T-cell (primary cell): Measurements from ENCODE around the gene DBNDD2. TPM values are rescaled to one million over a fixed set of nuclear protein-coding genes. Genes with fewer than 3 reads are reported as not detected.

Experiments used
- ATAC-seq, 4 experiments: fragments of 200-7000 bp in 3 of 4; fragments of 150-1000 bp in 1 of 4; cut with Tn5 transposase; replicated peaks in 1 of 4; 1 replicate in 3 of 4; 2 replicates in 1 of 4; pipeline ENCODE4 v1.10.0; 2021; ENCODE audit warnings: moderate library complexity in 3 of 4, mild to moderate bottlenecking in 2 of 4, moderate number of reproducible peaks in 1 of 4
- CTCF ChIA-PET, 2 donors: fragments of 300-600 bp; sonication (Branson Sonifier 250); formaldehyde crosslinking; loops; one replicate each; lab custom pipeline; 2022; ENCODE audit warnings: antibody characterized with exemption in 2 of 2; lab: Charles Lee
- POLR2A ChIA-PET, 2 donors: fragments of 300-600 bp; sonication (Branson Sonifier 250); formaldehyde crosslinking; loops; one replicate each; lab custom pipeline; 2022; ENCODE audit warnings: antibody characterized with exemption in 2 of 2; lab: Charles Lee
- DNase-seq, 35 experiments: peaks; one replicate each; pipeline versions ENCODE4 v3.0.0 to v3.0.0-alpha.2; 2013 to 2023
- H3K27ac ChIP-seq: one replicate; pipeline ENCODE4 v1.5.1; 2013; ENCODE audit warnings: low read length
- H3K27me3 ChIP-seq, 2 experiments: replicated peaks in 1 of 2; 1 replicate in 1 of 2; 2 replicates in 1 of 2; pipeline versions ENCODE4 v1.6.1 to v1.7.0; 2013; ENCODE audit warnings: low read length in 1 of 2, mixed read lengths in 1 of 2; ENCODE audit not compliant: control insufficient read depth in 2 of 2, insufficient read depth in 2 of 2; ENCODE audit errors: extremely low read depth in 1 of 2
- H3K36me3 ChIP-seq, 2 donors: 1 replicate in 1 of 2; 2 replicates in 1 of 2; pipeline versions ENCODE4 v1.6.1 to v1.7.0; 2013; ENCODE audit warnings: low read length in 1 of 2; ENCODE audit not compliant: control insufficient read depth in 2 of 2, insufficient read depth in 1 of 2; ENCODE audit errors: extremely low read depth in 1 of 2
- H3K4me1 ChIP-seq, 2 experiments: 1 replicate in 1 of 2; 2 replicates in 1 of 2; pipeline versions ENCODE4 v1.6.1 to v1.7.0; 2013; ENCODE audit warnings: low read length in 2 of 2, mixed read lengths in 1 of 2; ENCODE audit not compliant: insufficient read depth in 2 of 2, control insufficient read depth in 1 of 2; ENCODE audit errors: extremely low read depth in 1 of 2
- H3K4me3 ChIP-seq, 2 donors: 1 replicate in 1 of 2; 2 replicates in 1 of 2; pipeline versions ENCODE4 v1.5.1 to v1.7.0; 2013; ENCODE audit warnings: mild to moderate bottlenecking in 2 of 2, low read length in 1 of 2, moderate library complexity in 1 of 2; ENCODE audit not compliant: control insufficient read depth in 1 of 2; ENCODE audit errors: extremely low read depth in 1 of 2
- H3K9me3 ChIP-seq: 2 replicates; pipeline ENCODE4 v1.7.0; 2013
- H3K27ac Mint-ChIP-seq, 2 donors: one replicate each; pipeline ENCODE4 v1.8.0; 2020 to 2021; ENCODE audit warnings: mild to moderate bottlenecking in 2 of 2, mixed read lengths in 2 of 2
- H3K27me3 Mint-ChIP-seq, 2 donors: one replicate each; pipeline ENCODE4 v1.8.0; 2021 to 2022; ENCODE audit warnings: mixed read lengths in 2 of 2
- H3K36me3 Mint-ChIP-seq: one replicate; pipeline ENCODE4 v1.8.0; 2021; ENCODE audit warnings: mixed read lengths
- H3K4me1 Mint-ChIP-seq, 3 donors: one replicate each; pipeline ENCODE4 v1.8.0; 2020 to 2022; ENCODE audit warnings: mixed read lengths in 3 of 3, mild to moderate bottlenecking in 1 of 3
- H3K4me3 Mint-ChIP-seq, 3 donors: one replicate each; pipeline ENCODE4 v1.8.0; 2020 to 2022; ENCODE audit warnings: mild to moderate bottlenecking in 3 of 3, mixed read lengths in 3 of 3, moderate library complexity in 3 of 3
- H3K9me3 Mint-ChIP-seq, 3 donors: one replicate each; pipeline ENCODE4 v1.8.0; 2020 to 2022; ENCODE audit warnings: mixed read lengths in 3 of 3
- WGBS: methylation state at CpG from one replicate; pipeline ENCODE4 v1.1.5; 2013; ENCODE audit warnings: missing lambda C conversion rate; ENCODE audit not compliant: insufficient coverage; 5-methylcytosine and 5-hydroxymethylcytosine counted together
- total RNA-seq, 35 experiments: library from RNA in 6 of 35; stranded (reverse) in 6 of 35; fragments of 120-200 nt in 1 of 35; gene quantifications; one replicate each; pipeline versions ENCODE4 v1.2.1 to v1.2.4 and lab custom pipeline; 2013 to 2026

The DBNDD2 gene
- total RNA-seq, 5 donors from 2014 or later (not counting 1 experiment from before 2014, with no cell fraction given): 10.1 to 16.8 (median 14.8) TPM

GRCh38 chr20:45452772-45453691 is 44.9 kb downstream of the DBNDD2 start:
- ChIA-PET CTCF (interaction anchor here in 1 of 2 donors (0.6 to 2.3 kb wide), 5 partner anchors 77 to 134 kb away, joined by 3 to 8 read pairs (median 3); partner anchors contain the start of gene SYS1), POLR2A (interaction anchor here (0.6 to 0.7 kb wide), 2 partner anchors 12 to 253 kb away, joined by 3 to 4 read pairs; no protein-coding TSS in a partner anchor)
- H3K27me3 Mint-ChIP-seq: peaks cover 0 to 4% of the 10 kb centered on the region in 2 donors
- no peak for DNase-seq
- no peaks in the 10 kb centered on the region for H3K9me3 ChIP-seq
- 100% methylated on average over 1 of the region's 4 CpGs for WGBS
- no peaks in the 10 kb centered on the region for H3K4me1 ChIP-seq
- H3K27ac Mint-ChIP-seq: no peak overlapping the region
- H3K4me3 ChIP-seq: no peak overlapping the region
- ATAC-seq: no peak
- H3K27ac ChIP-seq: no peak overlapping the region
- no peaks in the 10 kb centered on the region for H3K36me3 ChIP-seq
- H3K36me3 Mint-ChIP-seq: peaks cover 4% of the 10 kb centered on the region
- no peaks in the 10 kb centered on the region for H3K4me1 Mint-ChIP-seq
- H3K4me3 Mint-ChIP-seq: no peak overlapping the region
- peaks cover 0 to 7% of the 10 kb centered on the region in 2 experiments for H3K27me3 ChIP-seq
- no peaks in the 10 kb centered on the region for H3K9me3 Mint-ChIP-seq

- Histone ChIP-seq H3K36me3 (no peaks in the 10 kb centered on the region), H3K27ac (no peak overlapping the region), H3K4me1 (no peaks in the 10 kb centered on the region), H3K27me3 (no peaks in the 10 kb centered on the region), H3K4me3 (no peak overlapping the region), H3K9me3 (no peaks in the 10 kb centered on the region)
- ChIA-PET POLR2A (no interaction called here), CTCF (no interaction called here)
- ATAC-seq (peak in 1 of 4 experiments; percentile 39), DNase-seq (peak in 8 of 35 experiments; percentile 10 to 43 (median 18))
- H3K27me3 Mint-ChIP-seq: peaks cover 3 to 4% of the 10 kb centered on the region in 2 donors
- H3K36me3 Mint-ChIP-seq: no peaks in the 10 kb centered on the region
- no peak overlapping the region for H3K4me3 Mint-ChIP-seq
- H3K27ac Mint-ChIP-seq: no peak overlapping the region
- H3K4me1 Mint-ChIP-seq: no peaks in the 10 kb centered on the region
- WGBS: 41% methylated on average over 5 of the region's 6 CpGs
- H3K9me3 Mint-ChIP-seq: no peaks in the 10 kb centered on the region
Observed at GRCh38 chr20:45456632-45457031, 48.5 kb downstream of the DBNDD2 start.

DNA sequence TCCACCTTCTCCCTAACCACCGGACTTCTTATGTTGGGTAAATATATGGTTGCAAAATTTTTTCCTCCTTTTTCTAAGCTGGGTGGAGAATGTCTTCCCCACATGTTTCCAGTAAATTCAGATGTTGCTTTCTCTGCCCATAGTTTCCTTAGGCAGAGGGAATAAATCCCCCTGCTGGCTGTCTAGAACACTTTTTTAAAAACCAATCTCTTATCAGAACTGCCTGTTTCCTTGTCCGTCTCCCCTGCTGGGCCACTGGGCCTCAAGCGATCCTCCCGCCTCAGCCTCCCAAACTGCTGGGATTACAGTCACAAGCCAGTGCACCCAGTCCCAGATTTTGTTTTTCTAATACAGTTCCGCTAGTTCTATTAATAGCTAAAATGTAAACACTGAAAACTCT is 51.5 kb downstream of the DBNDD2 start:
- no peak overlapping the region for H3K27ac Mint-ChIP-seq
- WGBS: 82% methylated on average over 3 of the region's 5 CpGs
- CTCF ChIA-PET: interaction anchor here in 1 of 2 donors (0.6 kb wide), 1 partner anchor 12 kb away, joined by 4 read pairs; no protein-coding TSS in a partner anchor

More for the DNA sequence above, 51.5 kb downstream of the DBNDD2 start:
- Histone ChIP-seq H3K27me3 (peaks cover 0 to 4% of the 10 kb centered on the region in 2 experiments), H3K27ac (no peak overlapping the region), H3K9me3 (no peaks in the 10 kb centered on the region), H3K36me3 (no peaks in the 10 kb centered on the region), H3K4me1 (no peaks in the 10 kb centered on the region), H3K4me3 (no peak overlapping the region)
- ATAC-seq: no peak
- POLR2A ChIA-PET: no interaction called here
- H3K36me3 Mint-ChIP-seq: no peaks in the 10 kb centered on the region
- H3K9me3 Mint-ChIP-seq: no peaks in the 10 kb centered on the region
- H3K4me3 Mint-ChIP-seq: no peak overlapping the region
- peaks cover 0 to 6% of the 10 kb centered on the region in 2 donors for H3K27me3 Mint-ChIP-seq
- no peak for DNase-seq
- no peaks in the 10 kb centered on the region for H3K4me1 Mint-ChIP-seq

Other genes with a start within 250 kb of the DBNDD2 start
- under 1 TPM in 1 of 5 donors, not detected in 4; 0.51 TPM for gene PI3, start 233.4 kb upstream of the DBNDD2 start, total RNA-seq
- not detected for gene SEMG1, start 201.3 kb upstream of the DBNDD2 start, total RNA-seq
- gene SEMG2, start 186.9 kb upstream of the DBNDD2 start, total RNA-seq: not detected
- gene SLPI, start 153.7 kb upstream of the DBNDD2 start, total RNA-seq: 1 to 10 TPM in 3 of 5 donors, not detected in 2; 1.1 to 1.7 (median 1.2) TPM
- under 1 TPM in 3 of 5 donors, not detected in 2; 0.22 to 0.29 (median 0.26) TPM for gene RBPJL, start 101.4 kb upstream of the DBNDD2 start, total RNA-seq
- gene MATN4, start 100.0 kb upstream of the DBNDD2 start, total RNA-seq: not detected
- 1 to 10 TPM in 4 of 5 donors, under 1 TPM in 1; 0.68 to 4.4 (median 3.5) TPM for gene SDC4, start 59.9 kb upstream of the DBNDD2 start, total RNA-seq
- 10 to 100 TPM; 53.1 to 86.9 (median 58.2) TPM for gene SYS1, start 45.1 kb upstream of the DBNDD2 start, total RNA-seq
- under 1 TPM in 3 of 5 donors, not detected in 2; 0.10 to 0.23 (median 0.16) TPM for gene TP53TG5, start 30.0 kb upstream of the DBNDD2 start, total RNA-seq
- gene PIGT, start 7.9 kb downstream of the DBNDD2 start, total RNA-seq: 100 to 1,000 TPM in 2 of 5 donors, 10 to 100 TPM in 3; 76.6 to 140 (median 79.4) TPM
- gene WFDC2, start 61.5 kb downstream of the DBNDD2 start, total RNA-seq: 1 to 10 TPM in 1 of 5 donors, under 1 TPM in 1, not detected in 3; 0.56 to 1.7 TPM
- not detected for gene SPINT3, start 107.3 kb downstream of the DBNDD2 start, total RNA-seq
- not detected for gene WFDC6, start 131.2 kb downstream of the DBNDD2 start, total RNA-seq
- gene EPPIN, start 139.1 kb downstream of the DBNDD2 start, total RNA-seq: not detected
- gene WFDC8, start 171.0 kb downstream of the DBNDD2 start, total RNA-seq: not detected
- gene WFDC10A, start 221.4 kb downstream of the DBNDD2 start, total RNA-seq: not detected
- not detected for gene WFDC9, start 223.0 kb downstream of the DBNDD2 start, total RNA-seq